ENCODE results near the gene PDZD2.

The PDZD2 gene

GRCh38 chr5:31832966-31833365 lies 194.0 kb downstream of the PDZD2 start:
- no peak for DNase-seq

- no peak for DNase-seq
Observed at GRCh38 chr5:31833710-31834109, 194.8 kb downstream of the PDZD2 start.

- no peak for DNase-seq
Observed at GRCh38 chr5:31844622-31845345, 205.9 kb downstream of the PDZD2 start.

- DNase-seq = peak; percentile 83
Observed at GRCh38 chr5:31845361-31845760, 206.4 kb downstream of the PDZD2 start.

- peak; percentile 70 for DNase-seq
Observed at GRCh38 chr5:31846934-31847333, 208.0 kb downstream of the PDZD2 start.

GRCh38 chr5:31847354-31847753 lies 208.4 kb downstream of the PDZD2 start:
- DNase-seq = no peak

GRCh38 chr5:31850981-31851689 lies 212.2 kb downstream of the PDZD2 start:
- DNase-seq = peak; percentile 51

- DNase-seq = no peak
Observed at GRCh38 chr5:31853398-31854135, 214.6 kb downstream of the PDZD2 start.

GRCh38 chr5:31854181-31855133 lies 215.5 kb downstream of the PDZD2 start:
- DNase-seq = peak; percentile 34

- DNase-seq = peak; percentile 46
Observed at GRCh38 chr5:31855134-31856040, 216.5 kb downstream of the PDZD2 start.

GRCh38 chr5:31859096-31859495 lies 220.2 kb downstream of the PDZD2 start:
- DNase-seq = no peak

GRCh38 chr5:31860278-31860677 lies 221.3 kb downstream of the PDZD2 start:
- DNase-seq = no peak

GRCh38 chr5:31860726-31861433 lies 221.9 kb downstream of the PDZD2 start:
- DNase-seq = no peak

GRCh38 chr5:31861601-31862000 lies 222.7 kb downstream of the PDZD2 start:
- DNase-seq = no peak

- DNase-seq = peak; percentile 62
Observed at GRCh38 chr5:31863991-31864411, 225.1 kb downstream of the PDZD2 start.

GRCh38 chr5:31866166-31866565 lies 227.2 kb downstream of the PDZD2 start:
- DNase-seq = no peak

GRCh38 chr5:31867219-31867618 lies 228.3 kb downstream of the PDZD2 start:
- no peak for DNase-seq

GRCh38 chr5:31880449-31880848 lies 241.5 kb downstream of the PDZD2 start:
- no peak for DNase-seq

GRCh38 chr5:31884896-31885295 lies 246.0 kb downstream of the PDZD2 start:
- no peak for DNase-seq

GRCh38 chr5:31886206-31886605 lies 247.3 kb downstream of the PDZD2 start:
- no peak for DNase-seq

GRCh38 chr5:31887556-31887955 lies 248.6 kb downstream of the PDZD2 start:
- DNase-seq = no peak

Measured in hematopoietic multipotent progenitor cell treated with erythropoietin and hydrocortisone succinate and interleukin-3 and kit ligand, for 4 days (in vitro differentiated cells).